Activated CD4-positive, alpha-beta memory T cell treated with anti-CD3 and anti-CD28 coated beads, Interleukin-2, amount 10 ng/mL, durations not matched to agents 7 days and 5 days (primary cell): ENCODE results near the gene CYP2J2. TPM values are rescaled to one million over a fixed set of nuclear protein-coding genes. Genes with fewer than 3 reads are reported as not detected.
"Not testable (repeated sequence)": the region's sequence is repeated elsewhere in the genome, so short reads cannot be mapped to it uniquely, and the experiment has no call there.

ENCODE experiments used
- CTCF ChIA-PET: fragments of 350-600 bp; sonication (Branson Sonifier 250); formaldehyde crosslinking; loops from one replicate; lab custom pipeline; 2021; ENCODE audit warnings: antibody characterized with exemption, inconsistent platforms; lab: Charles Lee
- POLR2A ChIA-PET: fragments of 350-600 bp; sonication (Branson Sonifier 250); formaldehyde crosslinking; loops from one replicate; lab custom pipeline; 2021; ENCODE audit warnings: antibody characterized with exemption; lab: Charles Lee
- DNase-seq: peaks from one replicate; pipeline ENCODE4 v3.0.0-alpha.2; 2020
- H3K27ac Mint-ChIP-seq: one replicate; pipeline ENCODE4 v1.8.0; 2021; ENCODE audit warnings: mild to moderate bottlenecking, mixed read lengths
- H3K27me3 Mint-ChIP-seq: one replicate; pipeline ENCODE4 v1.8.0; 2021; ENCODE audit warnings: mixed read lengths
- H3K36me3 Mint-ChIP-seq: one replicate; pipeline ENCODE4 v1.8.0; 2021; ENCODE audit warnings: low read depth, mixed read lengths
- H3K4me1 Mint-ChIP-seq: one replicate; pipeline ENCODE4 v1.8.0; 2021; ENCODE audit warnings: mixed read lengths
- H3K4me3 Mint-ChIP-seq: one replicate; pipeline ENCODE4 v1.8.0; 2021; ENCODE audit warnings: mild to moderate bottlenecking, mixed read lengths
- H3K9me3 Mint-ChIP-seq: one replicate; pipeline ENCODE4 v1.8.0; 2021; ENCODE audit warnings: mixed read lengths
- total RNA-seq, 2 experiments: library from RNA; stranded (reverse); gene quantifications; one replicate each; pipeline ENCODE4 v1.2.3, GENCODE V29; 2021

The CYP2J2 gene
- total RNA-seq, 2 experiments from 2014 or later = 2.8 TPM

DNA sequence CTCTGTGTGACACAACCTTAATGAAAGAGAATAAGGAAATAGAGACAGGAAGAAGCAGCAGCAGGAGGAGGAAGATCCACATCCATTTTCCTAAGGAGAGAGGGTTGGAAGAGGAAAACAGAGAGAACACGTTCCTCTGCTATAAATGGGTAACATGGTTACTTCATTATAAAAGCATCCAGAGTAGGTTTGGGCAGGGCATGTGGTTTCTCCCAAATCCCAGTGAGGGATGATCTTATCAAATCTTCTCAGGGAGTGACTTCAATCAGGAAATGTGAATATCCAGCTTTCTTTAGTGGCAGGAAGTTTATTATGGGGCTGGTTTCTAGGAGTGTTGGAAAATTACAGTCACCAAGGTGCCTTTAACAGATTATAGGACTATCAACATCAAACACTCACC lies 11.1 kb downstream of the CYP2J2 start:
- no peaks in the 10 kb centered on the region for H3K9me3 Mint-ChIP-seq
- no peaks in the 10 kb centered on the region for H3K36me3 Mint-ChIP-seq
- no peak overlapping the region for H3K27ac Mint-ChIP-seq
- peaks cover 9% of the 10 kb centered on the region for H3K27me3 Mint-ChIP-seq
- ChIA-PET CTCF (no interaction called here), POLR2A (no interaction called here)
- no peak overlapping the region for H3K4me3 Mint-ChIP-seq
- DNase-seq = no peak
- peaks cover 7% of the 10 kb centered on the region for H3K4me1 Mint-ChIP-seq

DNA sequence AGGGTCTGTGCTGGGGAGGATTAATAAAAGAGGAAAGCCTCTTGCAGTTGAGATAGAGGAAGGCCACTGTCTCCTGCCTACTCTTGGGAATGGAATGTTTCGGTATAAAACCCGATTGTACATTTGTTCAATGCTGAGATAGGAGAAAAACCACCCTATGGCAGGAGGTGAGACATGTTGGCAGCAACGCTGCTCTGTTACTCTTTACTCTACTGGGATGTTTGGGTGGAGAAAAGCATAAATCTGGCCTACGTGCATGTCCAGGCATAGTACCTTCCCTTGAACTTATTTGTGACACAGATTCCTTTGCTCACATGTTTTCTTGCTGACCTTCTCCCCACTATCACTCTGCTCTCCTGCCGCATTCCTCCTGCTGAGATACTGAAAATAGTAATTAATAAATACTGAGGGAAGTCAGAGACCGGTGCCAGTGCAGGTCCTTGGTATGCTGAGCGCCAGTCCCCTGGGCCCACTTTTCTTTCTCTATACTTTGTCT lies 11.7 kb downstream of the CYP2J2 start:
- POLR2A ChIA-PET, H3K27ac Mint-ChIP-seq, H3K36me3 Mint-ChIP-seq, H3K4me3 Mint-ChIP-seq, DNase-seq, H3K4me1 Mint-ChIP-seq, CTCF ChIA-PET, H3K27me3 Mint-ChIP-seq, H3K9me3 Mint-ChIP-seq: not testable (repeated sequence)

DNA sequence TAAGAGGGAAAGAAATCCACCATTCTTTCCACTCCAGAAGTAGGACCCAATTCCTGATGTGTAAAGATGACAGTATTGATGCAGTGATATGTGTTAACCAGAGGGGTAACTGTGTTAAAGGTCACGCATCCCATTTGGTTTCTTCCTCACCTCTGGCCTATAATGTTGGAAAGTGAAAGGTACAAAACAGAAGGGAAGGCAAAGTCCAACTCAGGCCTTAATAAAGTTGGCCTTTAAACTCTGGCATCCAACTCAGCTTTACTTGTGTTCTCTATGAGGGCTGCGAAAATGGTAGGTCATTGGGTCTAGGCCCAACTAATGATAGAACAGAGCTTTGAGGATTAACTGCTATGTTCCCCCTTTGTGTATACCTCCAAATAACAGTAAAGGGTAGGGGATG lies 17.9 kb downstream of the CYP2J2 start:
- no peak overlapping the region for H3K4me3 Mint-ChIP-seq
- H3K36me3 Mint-ChIP-seq = no peaks in the 10 kb centered on the region
- no peaks in the 10 kb centered on the region for H3K9me3 Mint-ChIP-seq
- ChIA-PET POLR2A (no interaction called here), CTCF (interaction anchor here (0.7 kb wide), 1 partner anchor 39 kb away, joined by 3 read pairs; no protein-coding TSS in a partner anchor)
- no peak overlapping the region for H3K27ac Mint-ChIP-seq
- no peaks in the 10 kb centered on the region for H3K4me1 Mint-ChIP-seq
- H3K27me3 Mint-ChIP-seq = peaks cover 5% of the 10 kb centered on the region
- no peak for DNase-seq

DNA sequence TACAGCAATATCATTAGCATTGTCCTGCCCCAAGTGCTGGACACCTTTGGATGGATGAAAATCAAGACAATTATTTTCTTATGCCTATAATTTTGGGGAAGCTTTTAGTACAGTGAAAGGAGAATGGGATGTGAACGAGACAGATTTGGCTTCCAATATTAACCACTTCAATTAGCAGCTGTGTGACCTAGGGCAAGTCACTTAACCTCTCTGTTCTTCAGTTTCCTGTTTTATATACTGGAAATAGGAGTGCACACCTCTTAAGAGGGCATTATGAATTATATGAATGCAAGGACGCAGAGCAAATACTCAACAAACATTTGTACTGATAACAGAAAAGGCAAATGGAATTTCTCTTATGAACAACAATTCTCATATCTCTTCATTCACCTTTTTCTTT lies 18.5 kb downstream of the CYP2J2 start:
- H3K4me1 Mint-ChIP-seq = peaks cover 2% of the 10 kb centered on the region
- no peaks in the 10 kb centered on the region for H3K9me3 Mint-ChIP-seq
- CTCF ChIA-PET = interaction anchor here (0.7 kb wide), 1 partner anchor 39 kb away, joined by 3 read pairs; no protein-coding TSS in a partner anchor
- no peak overlapping the region for H3K27ac Mint-ChIP-seq
- peaks cover under 1% of the 10 kb centered on the region for H3K27me3 Mint-ChIP-seq
- DNase-seq = no peak
- no peak overlapping the region for H3K4me3 Mint-ChIP-seq
- POLR2A ChIA-PET = no interaction called here
- H3K36me3 Mint-ChIP-seq = no peaks in the 10 kb centered on the region

DNA sequence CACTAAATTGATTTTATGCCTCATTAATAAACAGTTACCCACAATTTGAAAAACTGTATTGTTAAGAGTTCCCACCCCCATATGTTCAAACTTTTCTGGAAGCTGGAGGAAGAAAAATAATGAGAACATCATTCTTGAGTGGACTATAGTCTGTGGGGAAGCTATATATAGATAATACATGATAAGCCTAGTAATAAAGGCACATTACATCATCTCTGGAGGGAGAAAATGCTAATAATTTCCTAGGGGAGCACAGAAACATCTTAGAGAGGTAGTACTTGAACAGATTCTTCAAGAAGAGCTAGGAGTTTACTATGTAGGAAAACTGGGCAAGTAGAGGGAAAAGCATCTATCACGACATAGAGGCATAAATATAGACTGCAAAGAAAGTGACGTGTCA lies 19.6 kb downstream of the CYP2J2 start:
- CTCF ChIA-PET = interaction anchor here (2.2 kb wide), 1 partner anchor 40 kb away, joined by 8 read pairs; no protein-coding TSS in a partner anchor
- no peaks in the 10 kb centered on the region for H3K27me3 Mint-ChIP-seq
- H3K36me3 Mint-ChIP-seq = no peaks in the 10 kb centered on the region
- no peak overlapping the region for H3K27ac Mint-ChIP-seq
- H3K4me3 Mint-ChIP-seq = no peak overlapping the region
- H3K4me1 Mint-ChIP-seq = peaks cover 3% of the 10 kb centered on the region
- DNase-seq = no peak
- H3K9me3 Mint-ChIP-seq = no peaks in the 10 kb centered on the region
- POLR2A ChIA-PET = no interaction called here

DNA sequence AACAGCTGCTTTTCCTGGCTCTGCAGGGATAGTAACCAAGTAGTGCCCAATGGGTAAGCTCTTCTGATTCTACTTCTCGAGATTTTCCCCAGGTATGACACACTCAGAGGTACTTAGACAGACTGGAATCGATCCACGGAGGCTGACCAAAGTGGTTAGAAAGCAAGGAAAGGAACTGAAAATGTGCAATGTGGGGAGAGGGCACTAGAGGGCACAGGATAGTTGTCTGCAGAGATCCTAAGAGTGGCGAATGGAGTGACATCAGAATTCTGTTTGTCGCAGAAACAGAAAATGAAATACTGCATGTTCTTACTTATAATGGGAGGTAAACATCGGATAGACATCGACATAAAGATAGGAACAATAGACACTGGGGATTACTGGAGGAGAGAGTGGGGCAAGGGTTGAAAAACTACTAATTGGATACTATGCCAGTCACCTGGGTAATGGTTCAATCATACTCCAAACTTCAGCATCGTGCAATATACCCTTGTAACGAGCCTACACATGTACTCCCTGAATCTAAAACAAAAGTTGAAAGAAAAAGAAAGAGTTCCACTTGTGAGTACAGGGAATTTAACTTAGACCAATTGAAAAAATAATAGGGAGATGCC lies 23.3 kb downstream of the CYP2J2 start:
- Mint-ChIP-seq H3K36me3 (no peaks in the 10 kb centered on the region), H3K27ac (no peak overlapping the region), H3K27me3 (no peaks in the 10 kb centered on the region), H3K9me3 (no peaks in the 10 kb centered on the region), H3K4me3 (no peak overlapping the region), H3K4me1 (peaks cover 3% of the 10 kb centered on the region)
- DNase-seq = peak; percentile 28
- POLR2A ChIA-PET = interaction anchor here (0.9 kb wide), 1 partner anchor 44 kb away, joined by 3 read pairs; no protein-coding TSS in a partner anchor
- CTCF ChIA-PET = interaction anchor here (0.7 to 4.4 kb wide), 6 partner anchors 19 to 48 kb away, joined by 3 to 47 read pairs (median 4); no protein-coding TSS in a partner anchor

DNA sequence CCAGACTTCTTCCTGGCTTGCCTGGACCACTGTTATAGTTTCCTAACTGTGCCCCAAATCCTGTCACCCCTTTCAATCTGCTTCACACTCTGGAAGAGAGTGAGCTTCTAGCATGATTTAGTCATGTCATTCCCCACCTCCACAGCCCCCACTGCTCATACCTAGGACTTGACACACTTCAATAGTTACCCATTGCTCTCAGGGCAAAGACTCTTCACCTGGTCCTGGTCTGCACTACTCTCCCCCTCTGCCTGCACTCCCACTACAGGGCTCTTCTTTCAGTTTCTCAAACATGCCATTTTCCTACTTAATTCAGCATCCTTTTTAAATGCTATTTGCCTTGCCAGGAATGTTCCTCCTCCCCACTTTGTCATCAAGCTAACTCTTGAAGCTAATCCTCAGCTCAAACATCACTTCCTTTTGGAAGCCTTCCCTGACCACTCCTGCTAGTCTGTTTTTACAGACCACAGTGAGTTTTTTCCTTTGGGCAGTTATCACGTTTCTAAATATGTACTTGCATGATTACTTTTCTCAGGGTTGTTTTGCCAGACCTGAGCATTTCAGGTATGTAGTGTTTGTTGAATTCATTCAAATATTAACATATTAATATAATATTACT lies 24.7 kb downstream of the CYP2J2 start:
- Mint-ChIP-seq H3K27me3 (no peaks in the 10 kb centered on the region), H3K36me3 (no peaks in the 10 kb centered on the region), H3K27ac (no peak overlapping the region), H3K4me3 (no peak overlapping the region), H3K9me3 (no peaks in the 10 kb centered on the region), H3K4me1 (peaks cover 3% of the 10 kb centered on the region)
- no peak for DNase-seq
- CTCF ChIA-PET = interaction anchor here (1.1 to 4.4 kb wide), 5 partner anchors 21 to 49 kb away, joined by 3 to 47 read pairs (median 5); no protein-coding TSS in a partner anchor
- POLR2A ChIA-PET = no interaction called here

DNA sequence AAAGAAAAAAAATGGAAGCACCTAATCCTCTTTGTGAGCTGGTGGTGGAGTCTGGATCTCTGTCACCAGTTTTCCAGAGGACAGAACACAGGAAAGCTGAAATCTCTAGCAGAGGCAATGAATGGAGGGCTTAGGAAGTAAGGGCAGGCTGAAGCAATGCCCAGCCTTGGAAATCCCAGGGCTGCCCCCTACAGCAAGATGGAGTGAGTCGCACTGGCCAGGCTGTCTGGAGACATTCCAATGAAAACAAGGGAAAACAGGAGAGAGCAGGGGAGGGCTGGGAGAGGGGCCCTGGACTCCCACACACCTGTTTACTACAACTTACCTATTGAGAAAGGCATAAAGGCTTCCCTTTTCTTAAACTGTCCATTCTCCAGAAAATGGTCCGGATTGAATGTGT lies 25.9 kb downstream of the CYP2J2 start:
- Mint-ChIP-seq H3K27me3 (no peaks in the 10 kb centered on the region), H3K4me1 (peaks cover 3% of the 10 kb centered on the region), H3K9me3 (no peaks in the 10 kb centered on the region), H3K4me3 (no peak overlapping the region), H3K27ac (no peak overlapping the region), H3K36me3 (no peaks in the 10 kb centered on the region)
- CTCF ChIA-PET = interaction anchor here (4.4 kb wide), 1 partner anchor 46 kb away, joined by 47 read pairs; no protein-coding TSS in a partner anchor
- no peak for DNase-seq
- POLR2A ChIA-PET = no interaction called here

DNA sequence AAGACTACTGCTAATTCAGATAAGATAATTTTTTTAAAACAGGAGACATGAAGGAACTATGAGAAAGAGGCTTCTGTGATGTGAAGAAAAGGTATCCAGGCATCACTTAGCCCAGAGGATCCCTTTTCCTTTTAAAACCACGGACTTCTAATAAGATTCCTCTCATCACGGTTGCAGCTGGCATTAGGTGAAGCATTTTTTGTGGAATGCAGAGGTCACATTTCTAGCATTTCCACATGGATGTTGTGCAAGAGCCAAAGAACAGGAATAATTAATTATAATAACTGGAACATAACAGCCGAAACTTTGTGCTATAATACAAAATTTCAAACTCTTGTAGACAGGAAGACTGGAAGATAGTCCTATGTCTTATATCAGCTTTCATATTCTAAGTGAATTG lies 27.6 kb downstream of the CYP2J2 start:
- Mint-ChIP-seq H3K36me3 (no peaks in the 10 kb centered on the region), H3K4me3 (no peak overlapping the region), H3K4me1 (peaks cover 3% of the 10 kb centered on the region), H3K27me3 (no peaks in the 10 kb centered on the region), H3K9me3 (no peaks in the 10 kb centered on the region), H3K27ac (no peak overlapping the region)
- ChIA-PET CTCF (interaction anchor here (1.6 kb wide), 1 partner anchor 49 kb away, joined by 3 read pairs; no protein-coding TSS in a partner anchor), POLR2A (no interaction called here)
- no peak for DNase-seq

DNA sequence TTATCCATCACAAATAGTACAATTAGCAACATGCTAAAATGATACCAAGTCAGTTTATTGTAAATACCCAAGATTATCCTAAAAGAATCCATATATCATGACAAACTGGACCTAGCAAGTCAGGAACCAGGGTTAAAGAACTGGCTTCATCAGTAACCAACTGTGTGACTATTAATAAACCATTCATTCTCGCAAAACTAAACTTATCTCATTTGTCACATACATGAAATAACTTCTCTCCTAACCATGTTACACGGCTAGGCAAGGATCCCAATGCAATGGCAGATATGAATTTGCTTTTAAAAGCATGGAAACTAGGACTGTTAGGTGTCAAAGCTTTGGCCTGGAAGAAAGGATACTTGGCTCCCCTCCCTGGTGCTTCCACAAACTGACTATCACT lies 29.4 kb downstream of the CYP2J2 start:
- Mint-ChIP-seq H3K9me3 (no peaks in the 10 kb centered on the region), H3K27ac (no peak overlapping the region)
- POLR2A ChIA-PET = no interaction called here

DNA sequence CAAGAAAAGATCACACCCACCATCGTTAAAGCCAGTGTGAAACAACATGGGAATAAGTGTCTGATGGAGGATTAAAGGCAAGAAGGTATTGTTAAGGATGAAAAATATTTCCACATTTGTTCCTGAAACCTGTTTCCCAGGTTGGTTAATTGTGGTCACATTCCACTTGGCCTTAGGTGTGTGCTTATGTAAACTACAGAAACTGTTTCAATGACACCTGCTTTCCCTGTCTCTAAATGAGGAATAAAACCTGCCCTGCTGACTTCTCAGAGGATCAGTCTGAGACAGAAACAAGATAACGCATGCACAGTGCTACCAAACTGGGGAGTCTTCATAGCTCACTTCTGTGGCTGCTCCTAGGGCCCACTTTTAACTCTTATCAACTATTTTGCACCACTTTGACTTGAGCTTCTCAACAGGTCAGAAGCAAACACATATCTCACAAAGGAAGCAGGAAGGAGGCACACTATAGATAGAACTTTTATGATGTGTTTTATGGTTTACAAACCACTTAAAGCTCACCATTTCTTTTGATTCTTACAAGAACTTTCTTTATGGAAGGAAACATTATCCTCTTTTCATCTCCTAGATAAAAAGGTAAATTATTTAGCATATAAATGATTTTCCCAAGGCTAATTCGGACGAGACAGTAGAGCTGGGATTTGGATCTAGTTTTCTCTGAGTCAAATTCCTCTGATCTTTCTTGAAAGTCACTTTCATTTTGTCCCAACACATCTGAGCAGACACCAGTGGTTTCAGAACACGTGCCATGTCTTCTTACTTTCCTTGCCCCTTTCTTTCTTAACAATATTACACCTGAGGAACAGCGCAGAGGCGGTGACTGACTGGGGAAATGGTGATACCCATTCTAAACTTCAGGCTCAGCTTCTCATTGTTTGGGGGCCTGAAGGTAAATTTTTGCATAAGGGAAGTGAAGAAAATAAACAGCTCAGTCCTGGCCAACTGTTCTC lies 33.4 kb downstream of the CYP2J2 start:
- no peak for DNase-seq
- ChIA-PET CTCF (interaction anchor here (1.1 to 2.1 kb wide), 3 partner anchors 13 to 54 kb away, joined by 3 to 8 read pairs (median 7); no protein-coding TSS in a partner anchor), POLR2A (no interaction called here)
- no peaks in the 10 kb centered on the region for H3K36me3 Mint-ChIP-seq
- H3K4me3 Mint-ChIP-seq = no peak overlapping the region
- H3K4me1 Mint-ChIP-seq = peaks cover 5% of the 10 kb centered on the region
- H3K27ac Mint-ChIP-seq = no peak overlapping the region
- H3K9me3 Mint-ChIP-seq = peaks cover 5% of the 10 kb centered on the region
- no peaks in the 10 kb centered on the region for H3K27me3 Mint-ChIP-seq

More for the DNA sequence above, 29.4 kb downstream of the CYP2J2 start:
- Mint-ChIP-seq H3K4me3 (no peak overlapping the region), H3K27me3 (no peaks in the 10 kb centered on the region), H3K4me1 (peaks cover 5% of the 10 kb centered on the region), H3K36me3 (no peaks in the 10 kb centered on the region)
- no peak for DNase-seq
- CTCF ChIA-PET = no interaction called here

DNA sequence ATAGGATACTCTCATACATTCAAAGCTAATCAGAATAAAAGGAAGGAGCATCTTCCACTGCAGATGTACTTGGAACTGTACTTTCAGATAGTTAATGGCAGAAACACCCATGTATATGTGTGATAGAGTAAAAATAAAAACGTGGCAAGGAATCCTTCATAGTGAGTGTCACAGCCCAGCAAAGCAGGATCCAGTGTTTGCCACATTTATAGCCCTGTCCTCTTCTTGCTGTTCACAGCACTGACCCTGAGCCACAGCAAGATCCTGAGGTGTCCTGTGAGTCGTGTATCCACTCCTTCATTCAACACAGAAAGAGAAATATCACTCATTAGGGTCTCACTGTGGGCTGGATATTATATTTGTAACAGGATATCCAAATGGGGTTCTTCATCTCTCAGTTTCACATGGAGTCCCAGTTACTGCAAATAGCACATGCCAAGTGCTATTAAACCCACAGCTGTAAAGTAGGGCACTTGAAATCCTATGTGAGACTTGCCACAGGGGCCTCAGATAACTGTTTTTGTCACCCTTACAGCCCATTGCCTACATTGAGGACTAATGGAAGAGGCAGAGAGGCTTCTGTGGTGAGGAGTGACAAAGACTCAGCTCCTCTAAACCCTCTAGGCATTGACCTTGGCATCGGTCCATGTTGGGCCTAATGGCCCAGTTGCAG lies 41.3 kb downstream of the CYP2J2 start:
- Mint-ChIP-seq H3K27me3 (peaks cover 2% of the 10 kb centered on the region), H3K36me3 (no peaks in the 10 kb centered on the region), H3K27ac (no peak overlapping the region), H3K4me3 (no peak overlapping the region), H3K4me1 (no peaks in the 10 kb centered on the region), H3K9me3 (peaks cover 5% of the 10 kb centered on the region)
- POLR2A ChIA-PET = no interaction called here
- CTCF ChIA-PET = interaction anchor here (2.5 kb wide), 1 partner anchor 62 kb away, joined by 10 read pairs; no protein-coding TSS in a partner anchor
- DNase-seq = no peak
